GM23338 (cell line): ENCODE results near the gene RPLP2. TPM values are rescaled to one million over a fixed set of nuclear protein-coding genes. Genes with fewer than 3 reads are reported as not detected.

Experiments used
- ATAC-seq: fragments of 200-7000 bp; cut with Tn5 transposase; 3 replicates; pipeline ENCODE4 v1.9.1; 2020
- DNase-seq: peaks from one replicate; pipeline ENCODE4 v3.0.0-alpha.2; 2015; ENCODE audit warnings: low spot score
- H2AFZ ChIP-seq: fragments of 200-600 bp; sonication (generic); 2 replicates; pipeline ENCODE4 v1.8.0; 2016; ENCODE audit warnings: antibody characterized with exemption, mild to moderate bottlenecking, moderate library complexity
- H3F3A ChIP-seq: fragments of 200-600 bp; sonication (generic); replicated peaks from 2 replicates; pipeline ENCODE4 v1.8.0; 2017; ENCODE audit warnings: antibody characterized with exemption, mixed run types, low read depth
- H3K27ac ChIP-seq: fragments of 200-600 bp; sonication (generic); 2 replicates; pipeline ENCODE4 v1.6.1; 2016; ENCODE audit warnings: low read depth
- H3K27me3 ChIP-seq: fragments of 200-600 bp; sonication (generic); 2 replicates; pipeline ENCODE4 v1.8.0; 2016; ENCODE audit warnings: mild to moderate bottlenecking, mixed run types, moderate library complexity; ENCODE audit not compliant: insufficient read depth
- H3K36me3 ChIP-seq: fragments of 200-600 bp; sonication (generic); 2 replicates; pipeline ENCODE4 v1.8.0; 2016; ENCODE audit warnings: mild to moderate bottlenecking; ENCODE audit not compliant: insufficient read depth
- H3K4me1 ChIP-seq: fragments of 200-600 bp; sonication (generic); 2 replicates; pipeline ENCODE4 v1.8.0; 2016; ENCODE audit warnings: mild to moderate bottlenecking, moderate library complexity; ENCODE audit not compliant: insufficient read depth
- H3K4me2 ChIP-seq: fragments of 200-600 bp; sonication (generic); 2 replicates; pipeline ENCODE4 v1.7.1; 2017; ENCODE audit warnings: mixed run types
- H3K4me3 ChIP-seq: fragments of 200-600 bp; sonication (generic); 2 replicates; pipeline ENCODE4 v1.6.1; 2016; ENCODE audit warnings: mixed run types
- H3K79me2 ChIP-seq: fragments of 200-600 bp; sonication (generic); replicated peaks from 2 replicates; pipeline ENCODE4 v1.8.0; 2017; ENCODE audit warnings: mild to moderate bottlenecking; ENCODE audit not compliant: insufficient read depth
- H3K9me2 ChIP-seq: fragments of 200-600 bp; sonication (generic); 2 replicates; pipeline ENCODE4 v1.8.0; 2017; ENCODE audit not compliant: insufficient read depth
- H4K20me1 ChIP-seq: fragments of 200-600 bp; sonication (generic); replicated peaks from 2 replicates; pipeline ENCODE4 v1.8.0; 2017; ENCODE audit warnings: mild to moderate bottlenecking; ENCODE audit not compliant: insufficient read depth
- H3K27ac Mint-ChIP-seq: 2 replicates; pipeline ENCODE4 v1.8.0; 2020; ENCODE audit warnings: inconsistent platforms, mild to moderate bottlenecking, moderate library complexity, mixed read lengths
- H3K27me3 Mint-ChIP-seq: 3 replicates; pipeline ENCODE4 v1.8.0; 2022; ENCODE audit warnings: low read depth, mild to moderate bottlenecking, moderate library complexity, mixed read lengths, inconsistent platforms; ENCODE audit not compliant: insufficient read depth, poor library complexity
- H3K36me3 Mint-ChIP-seq: 3 replicates; pipeline ENCODE4 v1.8.0; 2021; ENCODE audit warnings: low read depth, mild to moderate bottlenecking, inconsistent platforms, moderate library complexity, mixed read lengths
- H3K4me1 Mint-ChIP-seq: 3 replicates; pipeline ENCODE4 v1.8.0; 2020; ENCODE audit warnings: mild to moderate bottlenecking, inconsistent platforms, mixed read lengths
- H3K4me3 Mint-ChIP-seq: 3 replicates; pipeline ENCODE4 v1.8.0; 2021; ENCODE audit warnings: moderate library complexity, mild to moderate bottlenecking, inconsistent platforms, mixed read lengths
- H3K9me3 Mint-ChIP-seq: 3 replicates; pipeline ENCODE4 v1.8.0; 2020; ENCODE audit warnings: moderate library complexity, mild to moderate bottlenecking, inconsistent platforms, mixed read lengths
- CREB1 ChIP-seq: fragments of 250-450 bp; sonication (Bioruptor Pico); IDR thresholded peaks from 2 replicates; pipeline ENCODE4 v1.5.0; 2020; ENCODE audit warnings: low read depth, mild to moderate bottlenecking, moderate library complexity
- EZH2 ChIP-seq: fragments of 200-600 bp; sonication (generic); IDR thresholded peaks from one replicate; pipeline ENCODE4 v1.8.0; 2017; ENCODE audit warnings: antibody characterized with exemption, mild to moderate bottlenecking, low read depth; ENCODE audit not compliant: unreplicated experiment
- EZH2phosphoT487 ChIP-seq: fragments of 200-600 bp; sonication (generic); IDR thresholded peaks from one replicate; pipeline ENCODE4 v1.8.1; 2018; ENCODE audit warnings: antibody characterized with exemption; ENCODE audit not compliant: unreplicated experiment
- JUNB ChIP-seq: IDR thresholded peaks from one replicate; pipeline ENCODE4 v1.6.1; 2016; ENCODE audit warnings: antibody characterized with exemption; ENCODE audit not compliant: unreplicated experiment
- NANOG ChIP-seq: IDR thresholded peaks from 2 replicates; pipeline ENCODE4 v1.6.1; 2016; ENCODE audit warnings: antibody characterized with exemption, borderline replicate concordance
- POLR2AphosphoS5 ChIP-seq: IDR thresholded peaks from 2 replicates; pipeline ENCODE4 v1.6.1; 2016; ENCODE audit warnings: antibody characterized with exemption, low read depth
- REST ChIP-seq: IDR thresholded peaks from one replicate; pipeline ENCODE4 v1.6.1; 2018; ENCODE audit warnings: antibody characterized with exemption; ENCODE audit not compliant: unreplicated experiment
- STAT1 ChIP-seq: IDR thresholded peaks from one replicate; pipeline ENCODE4 v1.6.1; 2016; ENCODE audit warnings: antibody characterized with exemption; ENCODE audit not compliant: unreplicated experiment
- ZNF114 ChIP-seq: fragments of 250-450 bp; sonication (Bioruptor Pico); IDR thresholded peaks from 2 replicates; pipeline ENCODE4 v1.5.0; 2020; ENCODE audit warnings: mild to moderate bottlenecking, moderate library complexity
- ZNF331 ChIP-seq: fragments of 250-450 bp; sonication (Bioruptor Pico); IDR thresholded peaks from 2 replicates; pipeline ENCODE4 v1.5.0; 2020; ENCODE audit warnings: low read depth, mild to moderate bottlenecking, moderate library complexity
- ZNF462 ChIP-seq: fragments of 250-450 bp; sonication (Bioruptor Pico); IDR thresholded peaks from 2 replicates; pipeline ENCODE4 v1.5.0; 2020; ENCODE audit warnings: mild to moderate bottlenecking, moderate library complexity
- polyA plus RNA-seq: library from polyadenylated mRNA; unstranded; fragments of >200 nt; fragmentation: Nextera tagmentation; extraction: Ambion mirVana; gene quantifications from 2 replicates; pipeline ENCODE4 v1.2.1, GENCODE V29; 2016
- total RNA-seq: library from RNA; depleted of rRNA; stranded (reverse); fragments of >200 nt; shearing (Covaris generic); gene quantifications from 2 replicates; pipeline ENCODE4 v1.2.3, GENCODE V29; 2014
- TF ChIP-seq, protein P1 (sequence below), 2 experiments: fragments of 200-600 bp in 1 of 2; sonication (generic) in 1 of 2; conservative IDR thresholded peaks; 2 replicates each; pipeline versions ENCODE4 v1.5.1 to v1.6.1; 2016 to 2017; ENCODE audit warnings: antibody characterized with exemption in 2 of 2, low read depth in 2 of 2, mild to moderate bottlenecking in 2 of 2, moderate library complexity in 1 of 2
- TF ChIP-seq, protein P2 (sequence below): IDR thresholded peaks from 2 replicates; pipeline ENCODE4 v1.6.1; 2016; ENCODE audit warnings: antibody characterized with exemption

RPLP2 gene
- total and polyA plus RNA-seq, 2 experiments from 2014 or later = 518 to 1,782 TPM

DNA sequence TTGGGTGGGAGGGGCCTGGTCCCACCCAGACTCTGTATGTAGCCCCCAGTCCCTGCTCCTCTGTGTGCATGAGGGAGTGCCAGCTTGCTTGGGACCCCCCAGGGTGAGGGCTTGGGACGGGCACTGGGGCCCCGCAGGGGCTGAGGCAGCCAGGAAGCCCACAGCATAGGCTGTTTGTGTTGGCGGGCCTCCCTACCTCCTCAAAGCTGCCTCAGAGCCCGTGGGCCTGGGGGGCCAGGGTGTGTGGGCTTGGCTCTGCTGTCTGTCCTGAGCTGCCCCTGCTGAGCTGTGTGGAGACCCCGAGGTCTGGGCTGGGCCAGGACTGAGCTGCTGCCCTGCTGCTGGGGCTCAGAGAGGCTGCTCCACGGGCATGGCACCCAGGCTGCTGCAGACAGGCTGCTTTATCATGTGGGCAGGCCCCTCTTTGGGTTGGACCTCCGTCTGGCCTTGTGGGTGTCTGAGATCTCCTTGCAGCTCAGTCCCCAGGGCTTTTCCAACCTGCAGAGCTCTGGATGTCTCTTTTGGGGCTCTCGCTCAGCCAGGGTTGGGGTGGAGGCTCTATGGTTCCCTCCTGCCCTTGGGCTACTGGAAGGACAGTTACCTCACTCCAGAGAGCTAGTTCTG, 36.2 kb downstream of the RPLP2 start:
- H4K20me1 ChIP-seq = peaks cover 17% of the 10 kb centered on the region
- H3K27ac Mint-ChIP-seq = no peak overlapping the region
- ATAC-seq = no peak
- TF ChIP-seq JUNB (no peak), STAT1 (no peak), ZNF331 (CRISPR knock-in tag) (no peak), POLR2AphosphoS5 (no peak), REST (no peak), ZNF114 (CRISPR knock-in tag) (no peak), EZH2phosphoT487 (no peak), ZNF462 (CRISPR knock-in tag) (no peak), CREB1 (no peak), EZH2 (no peak), NANOG (no peak)
- TF ChIP-seq, protein P1, sequence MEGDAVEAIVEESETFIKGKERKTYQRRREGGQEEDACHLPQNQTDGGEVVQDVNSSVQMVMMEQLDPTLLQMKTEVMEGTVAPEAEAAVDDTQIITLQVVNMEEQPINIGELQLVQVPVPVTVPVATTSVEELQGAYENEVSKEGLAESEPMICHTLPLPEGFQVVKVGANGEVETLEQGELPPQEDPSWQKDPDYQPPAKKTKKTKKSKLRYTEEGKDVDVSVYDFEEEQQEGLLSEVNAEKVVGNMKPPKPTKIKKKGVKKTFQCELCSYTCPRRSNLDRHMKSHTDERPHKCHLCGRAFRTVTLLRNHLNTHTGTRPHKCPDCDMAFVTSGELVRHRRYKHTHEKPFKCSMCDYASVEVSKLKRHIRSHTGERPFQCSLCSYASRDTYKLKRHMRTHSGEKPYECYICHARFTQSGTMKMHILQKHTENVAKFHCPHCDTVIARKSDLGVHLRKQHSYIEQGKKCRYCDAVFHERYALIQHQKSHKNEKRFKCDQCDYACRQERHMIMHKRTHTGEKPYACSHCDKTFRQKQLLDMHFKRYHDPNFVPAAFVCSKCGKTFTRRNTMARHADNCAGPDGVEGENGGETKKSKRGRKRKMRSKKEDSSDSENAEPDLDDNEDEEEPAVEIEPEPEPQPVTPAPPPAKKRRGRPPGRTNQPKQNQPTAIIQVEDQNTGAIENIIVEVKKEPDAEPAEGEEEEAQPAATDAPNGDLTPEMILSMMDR (conservative IDR thresholded peaks at IDR 0.05; ENCODE audit: low read depth in 2 of 2) = no peak
- TF ChIP-seq, protein P2, sequence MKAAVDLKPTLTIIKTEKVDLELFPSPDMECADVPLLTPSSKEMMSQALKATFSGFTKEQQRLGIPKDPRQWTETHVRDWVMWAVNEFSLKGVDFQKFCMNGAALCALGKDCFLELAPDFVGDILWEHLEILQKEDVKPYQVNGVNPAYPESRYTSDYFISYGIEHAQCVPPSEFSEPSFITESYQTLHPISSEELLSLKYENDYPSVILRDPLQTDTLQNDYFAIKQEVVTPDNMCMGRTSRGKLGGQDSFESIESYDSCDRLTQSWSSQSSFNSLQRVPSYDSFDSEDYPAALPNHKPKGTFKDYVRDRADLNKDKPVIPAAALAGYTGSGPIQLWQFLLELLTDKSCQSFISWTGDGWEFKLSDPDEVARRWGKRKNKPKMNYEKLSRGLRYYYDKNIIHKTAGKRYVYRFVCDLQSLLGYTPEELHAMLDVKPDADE = no peak
- H3F3A ChIP-seq = 0 out of 2 replicates have a peak, but pooled peaks cover 5% of the 10 kb centered on the region
- no peak overlapping the region for H2AFZ ChIP-seq
- H3K4me1 ChIP-seq = peaks cover 32% of the 10 kb centered on the region
- H3K27me3 Mint-ChIP-seq = peaks cover 18% of the 10 kb centered on the region
- no peaks in the 10 kb centered on the region for H3K9me3 Mint-ChIP-seq
- H3K4me1 Mint-ChIP-seq = peaks cover 20% of the 10 kb centered on the region
- peak overlapping the region; percentile 91; the same call in 1 of the 2 replicates for H3K4me2 ChIP-seq
- H3K27me3 ChIP-seq = no peaks in the 10 kb centered on the region
- no peaks in the 10 kb centered on the region for H3K36me3 ChIP-seq
- no peak overlapping the region for H3K4me3 ChIP-seq
- peaks cover 13% of the 10 kb centered on the region for H3K79me2 ChIP-seq
- no peak for DNase-seq
- no peak overlapping the region for H3K27ac ChIP-seq
- H3K9me2 ChIP-seq = no peaks in the 10 kb centered on the region
- peaks cover 4% of the 10 kb centered on the region for H3K36me3 Mint-ChIP-seq
- H3K4me3 Mint-ChIP-seq = no peak overlapping the region; the same call in 2 of the 3 replicates
